Cardiac muscle cell (in vitro differentiated cells and primary cell): ENCODE results near the gene UMOD. TPM values are rescaled to one million over a fixed set of nuclear protein-coding genes. Genes with fewer than 3 reads are reported as not detected.

ENCODE experiments used
- DNase-seq, 2 donors: peaks; one replicate each; pipeline versions ENCODE4 v3.0.0 to v3.0.0-alpha.2; 2010 to 2017; ENCODE audit warnings: low read depth in 1 of 2, low spot score in 1 of 2
- H3K27ac ChIP-seq: fragments of 200-600 bp; sonication (generic); 2 replicates; pipeline ENCODE4 v1.5.1; 2016
- H3K27me3 ChIP-seq: fragments of 200-600 bp; sonication (generic); 2 replicates; pipeline ENCODE4 v1.6.0; 2016; ENCODE audit warnings: control low read depth
- H3K36me3 ChIP-seq: fragments of 200-600 bp; sonication (generic); 2 replicates; pipeline ENCODE4 v1.5.1; 2016; ENCODE audit warnings: control low read depth
- H3K4me1 ChIP-seq: fragments of 200-600 bp; sonication (generic); 2 replicates; pipeline ENCODE4 v1.8.1; 2017; ENCODE audit warnings: low read depth, mild to moderate bottlenecking, mixed run types
- H3K4me3 ChIP-seq: fragments of 200-600 bp; sonication (generic); 2 replicates; pipeline ENCODE4 v1.5.1; 2016; ENCODE audit warnings: mild to moderate bottlenecking
- H3K9me3 ChIP-seq: fragments of 200-600 bp; sonication (generic); 2 replicates; pipeline ENCODE4 v1.5.1; 2017; ENCODE audit warnings: low read depth, mild to moderate bottlenecking, control low read depth
- polyA plus RNA-seq: library from polyadenylated mRNA; unstranded; fragments of >200 nt; fragmentation: Nextera tagmentation; extraction: Ambion mirVana; gene quantifications from 2 replicates; pipeline ENCODE4 v1.2.1, GENCODE V29; 2016
- total RNA-seq: library from RNA; depleted of rRNA; stranded (reverse); fragments of >200 nt; gene quantifications from 2 replicates; pipeline ENCODE4 v1.2.3, GENCODE V29; 2016
- TF ChIP-seq, protein P1 (sequence below): IDR thresholded peaks from 2 replicates; pipeline ENCODE4 v1.5.1; 2012; ENCODE audit warnings: low read depth, mild to moderate bottlenecking, low read length

The UMOD gene
- total and polyA plus RNA-seq, 2 experiments from 2014 or later = not detected

DNA sequence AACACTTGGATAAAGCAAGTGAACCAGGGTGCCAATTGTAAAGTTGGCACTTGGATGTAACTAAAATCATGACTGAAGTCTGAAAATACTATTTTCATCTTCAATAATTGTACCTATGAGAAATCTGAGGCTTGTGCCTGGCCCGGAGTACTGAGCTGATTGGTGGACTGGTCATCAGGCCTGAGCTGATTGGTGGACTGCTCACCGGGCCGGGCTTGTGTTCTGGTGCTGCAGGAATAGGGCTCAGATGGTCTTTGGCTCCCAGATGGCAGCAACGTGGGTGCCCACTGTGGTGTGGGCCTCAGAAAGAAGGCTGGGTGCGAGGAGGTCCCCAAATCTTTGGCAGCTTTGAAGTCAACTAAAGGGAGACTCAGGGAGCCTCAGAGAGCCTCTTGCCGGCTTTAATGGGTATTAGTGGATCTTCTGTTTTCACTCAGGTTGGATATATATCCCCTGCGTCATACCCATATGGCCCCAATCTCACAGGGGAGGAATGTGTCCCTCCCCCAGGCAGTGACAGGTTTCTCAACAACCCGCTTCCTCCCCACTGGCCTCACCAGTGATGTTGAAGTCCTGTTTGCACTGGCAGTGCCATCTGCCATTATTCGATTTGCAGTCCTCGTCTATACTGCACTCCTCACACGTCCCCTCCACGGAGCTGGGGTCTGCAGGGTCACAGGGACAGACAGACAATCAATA, 4.7 kb downstream of the UMOD start:
- TF ChIP-seq, protein P1, sequence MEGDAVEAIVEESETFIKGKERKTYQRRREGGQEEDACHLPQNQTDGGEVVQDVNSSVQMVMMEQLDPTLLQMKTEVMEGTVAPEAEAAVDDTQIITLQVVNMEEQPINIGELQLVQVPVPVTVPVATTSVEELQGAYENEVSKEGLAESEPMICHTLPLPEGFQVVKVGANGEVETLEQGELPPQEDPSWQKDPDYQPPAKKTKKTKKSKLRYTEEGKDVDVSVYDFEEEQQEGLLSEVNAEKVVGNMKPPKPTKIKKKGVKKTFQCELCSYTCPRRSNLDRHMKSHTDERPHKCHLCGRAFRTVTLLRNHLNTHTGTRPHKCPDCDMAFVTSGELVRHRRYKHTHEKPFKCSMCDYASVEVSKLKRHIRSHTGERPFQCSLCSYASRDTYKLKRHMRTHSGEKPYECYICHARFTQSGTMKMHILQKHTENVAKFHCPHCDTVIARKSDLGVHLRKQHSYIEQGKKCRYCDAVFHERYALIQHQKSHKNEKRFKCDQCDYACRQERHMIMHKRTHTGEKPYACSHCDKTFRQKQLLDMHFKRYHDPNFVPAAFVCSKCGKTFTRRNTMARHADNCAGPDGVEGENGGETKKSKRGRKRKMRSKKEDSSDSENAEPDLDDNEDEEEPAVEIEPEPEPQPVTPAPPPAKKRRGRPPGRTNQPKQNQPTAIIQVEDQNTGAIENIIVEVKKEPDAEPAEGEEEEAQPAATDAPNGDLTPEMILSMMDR = no peak
- peaks cover under 1% of the 10 kb centered on the region for H3K27me3 ChIP-seq
- no peaks in the 10 kb centered on the region for H3K4me1 ChIP-seq
- no peaks in the 10 kb centered on the region for H3K36me3 ChIP-seq
- no peaks in the 10 kb centered on the region for H3K9me3 ChIP-seq
- H3K27ac ChIP-seq = no peak overlapping the region
- DNase-seq = no peak
- H3K4me3 ChIP-seq = no peak overlapping the region

DNA sequence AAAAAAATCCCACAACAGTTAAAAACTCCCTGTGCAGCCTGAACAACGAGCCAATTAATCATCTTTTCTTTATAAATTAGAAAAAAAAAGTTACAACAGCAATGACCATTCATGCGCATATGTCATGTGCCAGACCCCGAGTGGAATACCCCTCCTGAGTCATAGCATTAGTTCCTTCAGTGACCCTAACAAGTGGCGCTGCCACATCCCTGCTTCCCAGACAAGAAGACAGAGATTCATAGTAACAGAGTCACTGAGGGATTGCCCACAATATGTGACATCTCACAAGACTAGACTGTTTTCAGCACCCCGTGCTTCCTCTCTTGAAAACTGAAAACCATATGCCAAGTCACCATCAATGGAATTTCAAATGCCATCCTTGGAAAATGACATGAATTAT, 7.9 kb downstream of the UMOD start:
- Histone ChIP-seq H3K27me3 (no peaks in the 10 kb centered on the region), H3K9me3 (no peaks in the 10 kb centered on the region), H3K4me3 (no peak overlapping the region), H3K27ac (no peak overlapping the region), H3K36me3 (no peaks in the 10 kb centered on the region), H3K4me1 (no peaks in the 10 kb centered on the region)
- TF ChIP-seq, protein P1 = no peak
- no peak for DNase-seq

DNA sequence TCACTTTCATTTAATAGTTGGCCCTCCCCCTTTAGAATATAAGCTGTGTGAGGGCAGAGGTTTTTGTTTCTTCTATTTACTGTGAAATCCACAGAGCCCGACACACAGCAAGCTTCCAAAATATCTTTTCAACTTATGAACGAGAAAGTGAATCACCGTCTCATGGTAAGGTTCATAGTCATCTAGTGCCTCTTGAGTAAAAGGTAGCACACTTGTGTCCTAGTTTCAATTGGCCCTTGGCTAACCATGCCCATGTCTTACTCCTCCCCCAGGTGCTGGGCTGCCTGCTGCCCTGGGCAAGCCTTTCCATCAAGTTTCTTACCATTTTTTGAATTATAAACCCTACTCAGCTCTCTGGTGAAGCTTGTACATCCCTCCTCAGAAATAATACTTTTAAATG, 12.8 kb downstream of the UMOD start:
- Histone ChIP-seq H3K36me3 (no peaks in the 10 kb centered on the region), H3K27ac (no peak overlapping the region), H3K27me3 (no peaks in the 10 kb centered on the region), H3K4me1 (no peaks in the 10 kb centered on the region), H3K9me3 (no peaks in the 10 kb centered on the region), H3K4me3 (no peak overlapping the region)
- TF ChIP-seq, protein P1 = no peak
- DNase-seq = no peak

DNA sequence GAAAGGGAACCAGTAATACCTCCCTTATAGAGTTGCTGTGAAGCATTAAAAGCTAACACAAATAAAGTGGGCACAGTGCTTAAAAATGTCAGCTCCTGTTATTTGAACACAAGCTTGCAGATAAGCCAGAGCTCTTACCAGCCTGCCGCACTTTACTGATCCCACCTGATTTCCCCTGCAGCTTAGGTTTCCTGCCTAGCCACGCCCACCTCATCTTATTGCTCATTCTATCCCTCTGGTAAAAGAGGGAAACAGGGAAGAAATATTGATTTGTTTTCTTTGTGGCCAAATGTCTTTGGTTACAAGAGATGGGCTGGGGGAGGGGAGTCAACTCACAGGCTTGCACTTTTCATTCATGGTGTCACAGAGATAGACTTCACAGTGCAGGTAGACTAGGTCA, 15.6 kb downstream of the UMOD start:
- TF ChIP-seq, protein P1 = no peak
- Histone ChIP-seq H3K4me3 (no peak overlapping the region), H3K36me3 (no peaks in the 10 kb centered on the region), H3K4me1 (no peaks in the 10 kb centered on the region), H3K27me3 (no peaks in the 10 kb centered on the region), H3K9me3 (no peaks in the 10 kb centered on the region), H3K27ac (no peak overlapping the region)
- DNase-seq = no peak

DNA sequence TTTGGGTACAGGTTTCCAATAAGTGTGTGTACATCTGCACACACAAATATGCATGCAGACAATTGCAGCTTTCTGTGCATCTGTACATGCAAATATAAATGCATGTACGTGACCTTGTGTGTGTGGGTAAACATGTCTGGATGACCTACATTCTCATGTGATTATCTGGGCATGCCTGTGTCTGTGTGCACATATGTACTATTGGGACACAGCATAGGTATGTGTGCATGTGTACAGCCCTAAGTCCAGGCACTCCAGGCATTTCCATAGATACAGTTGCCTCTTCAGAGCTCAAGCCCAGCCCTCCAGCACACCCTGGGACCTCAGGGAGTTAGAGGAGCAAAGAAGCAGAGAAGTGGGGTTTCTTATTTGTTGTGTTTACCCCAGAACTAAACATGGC, 18.1 kb downstream of the UMOD start:
- H3K9me3 ChIP-seq = no peaks in the 10 kb centered on the region
- TF ChIP-seq, protein P1 = no peak
- H3K4me1 ChIP-seq = no peaks in the 10 kb centered on the region
- no peaks in the 10 kb centered on the region for H3K36me3 ChIP-seq
- no peaks in the 10 kb centered on the region for H3K27me3 ChIP-seq
- H3K4me3 ChIP-seq = no peak overlapping the region
- no peak for DNase-seq
- no peak overlapping the region for H3K27ac ChIP-seq
